ENCODE data around the gene ZDHHC24.
"Not testable (repeated sequence)": the region's sequence is repeated elsewhere in the genome, so short reads cannot be mapped to it uniquely, and the experiment has no call there.

The ZDHHC24 gene

GRCh38 chr11:66546966-66547661 lies 1.3 kb upstream of the ZDHHC24 start:
- DNase-seq = no peak

- no peak for DNase-seq
Measured at GRCh38 chr11:66546368-66546965, 619 bp upstream of the ZDHHC24 start, which contains the start of gene ACTN3. TSS of gene ACTN3 (plus strand) at chr11:66546903. CDS start at chr11:66546938, 35 bp downstream.

- not testable (repeated sequence) for DNase-seq
Measured at GRCh38 chr11:66544952-66545351, 896 bp downstream of the ZDHHC24 start.

GRCh38 chr11:66543263-66544107 lies 2.4 kb downstream of the ZDHHC24 start:
- DNase-seq = peak in 18 of 56 donors; percentile 6 to 50 (median 18)

GRCh38 chr11:66542362-66542761 lies 3.5 kb downstream of the ZDHHC24 start:
- DNase-seq = no peak

- peak in 5 of 56 donors; percentile 13 to 29 (median 17) for DNase-seq
Measured at GRCh38 chr11:66541892-66542291, 4.0 kb downstream of the ZDHHC24 start.

- not testable (repeated sequence) for DNase-seq
Measured at GRCh38 chr11:66540598-66540997, 5.2 kb downstream of the ZDHHC24 start.

- DNase-seq = no peak
Measured at GRCh38 chr11:66539870-66540213, 6.0 kb downstream of the ZDHHC24 start.

GRCh38 chr11:66539170-66539869 lies 6.5 kb downstream of the ZDHHC24 start:
- no peak for DNase-seq

GRCh38 chr11:66532784-66533183 lies 13.1 kb downstream of the ZDHHC24 start:
- no peak for DNase-seq

GRCh38 chr11:66531841-66532240 lies 14.0 kb downstream of the ZDHHC24 start:
- DNase-seq = no peak

- no peak for DNase-seq
Measured at GRCh38 chr11:66530927-66531709, 14.7 kb downstream of the ZDHHC24 start.

- DNase-seq = no peak
Measured at GRCh38 chr11:66529655-66530054, 16.2 kb downstream of the ZDHHC24 start.

- DNase-seq = no peak
Measured at GRCh38 chr11:66529069-66529468, 16.8 kb downstream of the ZDHHC24 start.

- no peak for DNase-seq
Measured at GRCh38 chr11:66524304-66525040, 21.4 kb downstream of the ZDHHC24 start.

GRCh38 chr11:66523611-66524010 lies 22.2 kb downstream of the ZDHHC24 start:
- DNase-seq = no peak

- DNase-seq = no peak
Measured at GRCh38 chr11:66510990-66511339, 34.9 kb downstream of the ZDHHC24 start.

GRCh38 chr11:66510271-66510989 lies 35.4 kb downstream of the ZDHHC24 start, which contains the start of gene BBS1:
TSS of gene BBS1 (plus strand) at chr11:66510635. CDS start at chr11:66510660, 25 bp downstream.
- DNase-seq = peak in 54 of 56 donors; percentile 25 to 87 (median 70)

GRCh38 chr11:66509131-66509561 lies 36.7 kb downstream of the ZDHHC24 start:
- DNase-seq = no peak

Data from amygdala (tissue), 56 donors.